Activated T-cell treated with anti-CD3 and anti-CD28 coated beads, Interleukin-2, amount 50 U/mL, for 48 hours (primary cell): Measurements from ENCODE around the gene TRPV4.

Experiments
- DNase-seq, 2 experiments: peaks; one replicate each; pipeline ENCODE4 v3.0.0-alpha.2; 2020

Gene TRPV4

DNA sequence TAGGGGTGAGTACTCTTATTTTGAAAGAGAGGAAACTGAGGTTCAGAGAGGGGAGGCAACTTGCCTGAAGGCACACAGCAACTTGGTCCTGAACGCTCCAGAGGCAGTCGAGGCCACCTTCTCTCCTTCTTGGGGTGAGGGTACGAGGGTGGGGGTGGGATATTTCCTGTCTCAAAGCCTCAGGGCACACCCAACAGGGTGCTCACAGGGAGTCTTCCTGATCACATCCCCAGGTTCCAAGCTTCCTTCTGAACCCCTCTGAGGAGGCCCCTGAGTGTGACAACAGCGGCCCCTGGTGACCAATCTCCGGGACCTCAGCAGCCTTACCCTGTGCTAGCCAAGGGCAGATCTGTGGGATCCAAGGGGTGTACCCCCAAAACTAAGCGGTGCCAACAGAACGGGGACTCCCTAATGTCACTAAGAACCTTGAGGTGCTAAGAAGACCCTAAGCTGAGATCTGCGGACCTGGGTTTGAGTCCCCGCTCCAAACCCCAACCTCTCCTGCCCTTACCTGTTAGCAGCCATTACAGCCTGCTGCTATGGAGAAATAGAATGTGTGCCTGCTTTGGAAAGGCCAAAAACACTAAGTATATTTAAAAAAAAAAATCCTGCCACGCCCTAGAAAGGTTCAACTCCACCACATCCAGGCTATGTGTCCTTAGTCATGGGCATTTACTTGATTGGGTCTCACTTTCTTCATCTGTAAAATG, 57.9 kb downstream of the TRPV4 start:
- peak; percentile 81 to 82 for DNase-seq

GRCh38 chr12:109773384-109774011, 59.7 kb downstream of the TRPV4 start:
- DNase-seq: no peak

GRCh38 chr12:109772622-109773321, 60.4 kb downstream of the TRPV4 start:
- no peak for DNase-seq

DNA sequence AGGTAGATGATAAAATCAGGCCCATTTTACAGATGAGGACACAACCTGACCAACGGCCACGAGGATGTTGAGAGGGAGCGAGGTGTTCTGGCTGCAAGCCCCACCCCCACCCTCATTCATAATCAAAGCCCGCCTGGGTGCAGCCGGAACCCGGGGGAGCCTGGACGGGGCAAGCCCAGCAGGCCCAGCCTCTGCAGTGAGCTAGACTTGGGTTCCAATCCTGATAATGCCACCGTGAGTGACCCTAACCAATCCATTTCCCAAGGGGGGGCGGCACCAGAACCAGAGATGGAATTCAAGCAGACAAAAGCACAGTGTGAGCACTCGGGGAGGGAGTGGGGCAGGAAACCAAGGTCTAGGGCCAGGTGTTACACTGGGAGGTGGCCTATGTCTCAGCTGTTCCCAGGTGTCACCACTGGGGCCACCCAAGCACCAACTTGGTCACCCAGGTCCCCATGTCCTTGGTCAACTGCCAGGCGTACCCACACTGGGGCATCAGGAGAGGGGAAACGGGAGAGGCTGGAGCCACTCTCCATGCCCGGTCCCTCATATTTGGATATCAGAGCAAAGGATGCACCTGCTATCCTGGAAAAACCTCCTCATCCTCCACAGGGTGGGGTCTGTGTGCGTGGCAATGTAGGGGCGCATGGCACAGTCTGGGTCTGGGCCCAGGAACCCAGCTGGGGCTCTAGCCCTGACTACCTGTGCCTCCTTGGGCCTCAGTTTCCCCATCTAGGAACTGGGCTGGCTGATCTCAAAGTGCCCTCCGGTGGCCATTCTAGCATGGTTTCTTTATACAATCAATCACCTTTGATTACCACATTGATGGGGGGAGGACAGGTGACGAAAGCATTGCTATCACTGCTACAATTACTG, 61.2 kb downstream of the TRPV4 start:
- DNase-seq: no peak

GRCh38 chr12:109770861-109771670, 62.1 kb downstream of the TRPV4 start:
- no peak for DNase-seq

DNA sequence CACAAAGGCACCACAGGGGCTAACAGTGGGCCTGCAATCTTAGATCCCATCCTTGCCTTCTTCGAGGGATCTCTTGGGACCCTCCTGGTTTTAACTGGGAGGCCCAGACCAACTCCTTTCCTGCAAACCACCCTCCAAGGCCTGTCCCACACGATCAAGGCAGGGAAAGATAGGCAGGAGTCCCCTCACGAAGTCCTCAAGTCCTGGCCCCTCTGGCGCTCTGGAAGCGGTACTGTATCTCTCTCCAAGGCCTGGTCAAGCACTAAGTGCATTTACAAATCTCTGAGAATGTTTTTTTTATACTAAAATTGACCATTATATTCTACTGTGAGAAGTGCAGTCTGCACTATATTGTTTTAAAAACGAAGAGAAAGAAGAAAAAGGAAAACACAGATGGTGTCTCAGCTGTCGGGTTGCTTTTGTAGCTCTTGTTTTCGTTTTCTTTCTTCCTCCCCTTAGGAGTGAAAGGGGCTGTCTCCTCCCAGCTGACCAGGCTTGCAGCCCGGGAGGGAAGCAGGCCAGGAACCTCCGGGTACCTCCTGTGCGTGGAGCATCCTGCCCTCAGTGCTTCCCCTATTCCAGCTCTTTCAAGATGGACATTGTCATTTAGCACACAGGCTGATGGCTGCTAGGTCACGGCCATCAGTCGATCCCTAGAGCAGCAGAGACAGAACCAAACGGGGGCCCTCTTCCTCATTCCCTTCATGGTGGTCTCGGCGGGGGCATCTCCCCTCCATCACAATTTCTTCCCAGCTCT, 62.9 kb downstream of the TRPV4 start:
- DNase-seq: no peak

DNA sequence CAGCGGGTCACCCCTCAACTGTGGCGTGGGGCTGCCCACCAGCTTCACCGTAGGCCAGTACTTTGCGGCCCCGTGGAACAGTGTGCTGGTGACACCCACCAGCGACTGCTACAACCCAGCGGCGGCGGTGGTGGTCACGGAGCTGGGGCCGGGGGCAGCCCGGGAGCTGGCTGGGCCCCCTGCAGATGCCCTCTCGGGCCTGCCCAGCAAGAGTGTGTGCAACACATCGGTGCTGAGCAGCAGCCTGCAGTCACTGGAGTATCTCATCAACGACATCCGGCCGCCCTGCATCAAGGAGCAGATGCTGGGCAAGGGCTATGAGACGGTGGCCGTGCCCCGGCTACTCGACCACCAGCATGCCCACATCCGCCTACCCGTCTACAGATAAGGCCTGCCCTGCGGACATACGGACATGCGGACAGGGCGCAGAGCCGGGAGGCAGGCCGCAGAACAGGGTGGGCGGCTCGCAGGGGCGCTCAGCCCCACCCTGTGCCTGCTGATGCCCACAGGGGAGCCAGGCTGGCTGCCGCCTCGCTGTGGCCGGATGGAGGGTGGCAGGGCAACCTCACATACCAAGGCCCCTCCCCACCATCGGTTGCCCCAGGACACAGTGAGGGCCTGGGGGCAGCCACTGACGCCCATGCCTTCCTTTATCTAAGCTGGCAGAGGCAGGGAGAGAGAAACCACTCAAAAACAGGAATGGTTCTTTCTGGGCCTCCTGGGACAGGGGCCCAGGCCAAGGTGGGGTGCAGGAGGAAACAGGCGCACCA, 64.1 kb downstream of the TRPV4 start:
- no peak for DNase-seq

DNA sequence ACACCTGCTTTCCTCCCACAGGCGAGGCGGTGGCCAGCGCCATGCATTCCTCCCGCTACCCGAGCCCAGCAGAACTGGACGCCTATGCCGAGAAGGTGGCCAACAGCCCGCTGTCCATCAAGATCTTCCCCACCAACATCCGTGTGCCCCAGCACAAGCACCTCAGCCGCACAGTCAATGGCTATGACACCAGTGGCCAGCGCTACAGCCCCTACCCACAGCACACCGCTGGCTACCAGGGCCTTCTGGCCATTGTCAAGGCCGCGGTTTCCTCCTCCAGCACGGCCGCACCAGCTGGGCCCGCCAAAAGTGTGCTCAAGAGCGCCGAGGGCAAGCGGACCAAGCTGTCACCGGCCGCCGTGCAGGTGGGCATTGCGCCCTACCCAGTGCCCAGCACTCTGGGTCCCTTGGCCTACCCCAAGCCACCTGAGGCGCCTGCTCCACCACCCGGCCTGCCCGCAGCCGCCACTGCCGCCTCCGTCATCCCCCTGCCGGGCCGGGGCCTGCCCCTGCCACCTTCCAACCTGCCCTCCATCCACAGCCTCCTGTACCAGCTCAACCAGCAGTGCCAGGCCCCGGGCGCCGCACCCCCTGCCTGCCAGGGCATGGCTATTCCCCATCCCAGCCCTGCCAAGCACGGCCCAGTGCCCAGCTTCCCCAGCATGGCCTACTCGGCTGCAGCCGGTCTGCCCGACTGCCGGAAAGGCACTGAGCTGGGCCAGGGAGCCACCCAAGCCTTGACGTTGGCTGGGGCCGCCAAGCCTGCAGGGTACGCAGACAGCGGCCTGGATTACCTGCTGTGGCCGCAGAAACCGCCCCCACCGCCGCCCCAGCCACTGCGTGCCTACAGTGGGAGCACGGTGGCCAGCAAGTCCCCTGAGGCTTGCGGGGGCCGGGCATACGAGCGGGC, 65.0 kb downstream of the TRPV4 start:
- no peak for DNase-seq

DNA sequence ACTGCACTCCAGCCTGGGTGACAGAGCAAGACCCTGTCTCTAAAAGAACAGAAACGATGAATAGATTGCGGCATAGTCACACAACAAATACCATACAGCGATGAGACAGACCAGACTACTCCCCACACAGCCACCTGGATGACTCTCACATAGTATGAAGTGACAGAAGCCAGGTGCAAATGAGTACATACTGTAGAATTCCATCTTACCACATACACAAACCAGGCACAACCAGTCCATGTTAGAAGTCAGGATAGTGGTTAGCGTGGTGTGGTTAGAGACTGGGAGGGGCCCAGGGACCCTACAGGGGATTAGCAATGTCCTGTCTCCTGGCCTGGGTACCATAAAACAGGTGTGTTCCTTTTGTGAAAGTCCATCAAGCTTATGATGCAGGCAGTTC, 65.7 kb downstream of the TRPV4 start:
- no peak for DNase-seq

DNA sequence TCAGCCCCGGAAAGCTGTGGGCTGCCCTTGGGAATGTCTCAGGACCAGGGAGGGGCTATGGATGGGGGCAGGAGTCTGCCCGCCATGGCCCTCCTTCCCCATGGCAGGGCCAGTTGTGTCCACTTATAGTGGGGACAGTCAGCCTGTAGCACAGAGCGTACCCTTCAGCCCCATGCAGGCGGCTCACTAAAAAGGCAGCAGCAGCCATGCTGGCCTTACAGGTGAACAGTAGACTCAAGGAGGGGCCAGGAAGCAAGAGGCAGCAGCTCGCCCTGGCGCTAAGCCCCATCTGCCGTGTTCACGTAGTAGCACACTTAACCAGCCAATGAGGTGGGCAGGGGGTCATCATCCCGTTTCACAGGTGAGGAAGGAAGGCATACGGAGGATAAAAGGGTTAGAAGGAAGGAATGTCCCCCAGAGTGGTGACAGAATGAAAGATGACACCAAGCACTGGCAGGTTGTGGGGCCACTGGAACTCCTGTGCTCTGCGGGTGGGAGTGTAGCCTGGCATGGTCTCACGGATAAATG, 66.9 kb downstream of the TRPV4 start:
- DNase-seq: no peak

DNA sequence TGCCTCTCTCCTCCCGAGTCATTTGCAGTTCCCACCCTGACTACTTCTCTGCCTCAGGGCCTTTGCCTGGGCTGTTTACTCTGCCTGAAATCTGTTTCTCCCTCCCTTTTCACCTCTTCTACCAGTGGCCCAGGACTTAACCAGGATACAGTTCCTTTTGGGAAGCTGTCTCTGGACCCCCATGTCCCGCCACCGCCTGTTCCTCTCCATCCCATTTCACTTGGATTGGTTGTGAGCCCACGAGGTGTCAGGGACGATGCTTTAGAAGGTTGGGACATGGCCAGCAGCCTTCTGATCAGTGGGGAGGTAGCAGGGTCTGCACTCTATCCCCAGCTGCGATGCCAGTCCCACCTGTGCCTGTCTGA, 67.8 kb downstream of the TRPV4 start:
- DNase-seq: no peak

DNA sequence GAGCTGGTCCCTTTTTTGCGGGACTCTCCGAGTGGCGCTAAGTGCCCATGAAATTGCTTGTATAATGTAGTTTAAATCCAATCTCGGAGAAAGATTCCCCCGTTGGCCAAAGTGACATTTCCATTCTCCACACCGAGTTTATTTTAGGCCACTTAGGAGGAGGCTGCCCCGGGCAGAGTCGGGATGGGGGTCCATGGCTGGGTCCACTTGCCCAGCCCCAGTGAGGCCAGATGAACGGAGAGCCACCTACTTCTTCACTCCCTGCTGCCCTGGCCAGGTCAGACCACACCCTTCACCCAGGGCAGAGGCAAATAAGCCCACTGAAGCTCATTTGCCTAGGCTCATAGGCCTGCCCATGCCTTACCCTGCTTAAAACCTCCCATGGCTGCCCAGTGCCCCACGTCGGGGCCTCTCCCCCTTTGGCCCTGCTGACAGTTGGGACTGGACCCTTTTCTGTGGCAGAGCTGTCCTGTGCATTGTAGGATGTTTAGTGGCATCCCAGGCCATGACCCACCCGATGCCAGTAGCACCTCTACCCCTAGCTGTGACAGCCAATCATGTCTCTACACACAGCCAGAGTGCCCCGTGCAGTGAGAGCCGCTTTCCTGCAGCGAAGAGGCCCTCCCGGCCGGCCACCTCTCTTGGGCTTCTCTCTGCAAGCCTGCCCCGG, 68.3 kb downstream of the TRPV4 start:
- DNase-seq: no peak

DNA sequence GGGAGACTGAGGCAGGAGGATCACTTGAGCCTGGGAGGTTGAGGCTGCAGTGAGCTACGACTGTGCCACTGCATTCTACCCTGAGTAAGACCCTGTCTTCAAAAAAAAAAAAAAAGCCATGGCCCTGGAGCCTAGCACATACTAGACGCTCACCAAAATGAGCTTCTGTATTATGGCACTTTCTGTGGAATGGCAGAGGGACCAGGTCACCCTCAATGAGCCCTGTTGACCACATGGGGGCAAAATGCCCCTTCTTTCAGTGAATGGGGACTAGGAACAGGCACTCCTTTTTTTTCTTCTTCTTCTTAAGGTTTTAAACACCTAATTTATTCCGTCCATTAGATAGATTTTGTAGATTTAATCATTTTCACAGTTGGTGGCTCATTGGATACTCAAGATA, 69.1 kb downstream of the TRPV4 start:
- DNase-seq: no peak

GRCh38 chr12:109763201-109763841, 69.9 kb downstream of the TRPV4 start:
- peak in 1 of 2 experiments; percentile 31 for DNase-seq

DNA sequence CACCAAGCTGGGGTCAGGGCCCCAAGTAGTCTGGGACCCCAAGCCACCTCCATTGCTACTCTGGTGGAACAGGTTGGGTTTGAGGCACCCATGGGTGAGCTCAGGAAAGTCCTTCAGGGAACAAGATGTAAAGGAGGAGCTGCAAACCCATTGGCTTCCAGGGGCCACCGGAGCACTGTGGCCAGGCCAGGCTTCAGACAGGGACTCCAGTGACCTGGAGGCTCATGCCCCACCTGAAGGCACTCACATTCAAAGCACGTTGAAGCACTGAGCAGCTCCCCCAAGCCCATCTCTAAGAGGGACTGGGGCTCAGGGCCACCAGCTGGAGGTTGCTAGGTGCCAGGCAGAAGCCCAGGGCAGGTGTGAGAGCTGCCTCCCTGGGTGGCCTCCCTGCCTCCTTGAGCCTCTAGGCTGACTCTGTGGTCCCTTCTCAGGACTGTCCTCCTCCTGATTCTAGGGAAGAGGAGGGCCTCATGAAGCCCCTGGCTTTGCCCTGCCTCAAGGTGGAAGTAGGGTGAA, 70.5 kb downstream of the TRPV4 start:
- DNase-seq: no peak

- DNase-seq: no peak
These were observed 71.0 kb downstream of the TRPV4 start for GRCh38 chr12:109762071-109762672.
